NCI-H1092 (cell line): ENCODE results near the gene PIGX.
"Not testable (repeated sequence)": the region's sequence is repeated elsewhere in the genome, so short reads cannot be mapped to it uniquely, and the experiment has no call there.

Experiments used
- DNase-seq: peaks from one replicate; lab custom pipeline; 2025; lab: John Stamatoyannopoulos, UW

The PIGX gene

DNA sequence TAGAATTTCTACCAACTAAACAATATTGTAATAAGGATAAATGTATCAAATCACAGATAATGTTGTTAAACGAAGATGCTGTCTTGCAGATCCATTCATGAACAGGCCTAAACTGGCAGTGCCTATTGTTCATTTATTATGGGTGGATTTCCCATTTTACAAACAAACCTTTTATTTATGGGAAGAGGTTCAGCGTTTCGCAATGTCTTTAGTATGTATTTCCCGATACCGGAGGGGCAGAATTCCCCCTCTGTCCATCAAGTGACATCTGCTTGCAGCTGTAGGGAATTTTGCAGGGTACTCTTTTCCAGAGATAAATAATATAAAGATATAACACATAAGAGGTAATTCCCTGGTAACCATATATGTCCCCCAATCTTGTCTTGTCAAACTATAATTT lies 5.8 kb upstream of the PIGX start:
- DNase-seq = no peak

DNA sequence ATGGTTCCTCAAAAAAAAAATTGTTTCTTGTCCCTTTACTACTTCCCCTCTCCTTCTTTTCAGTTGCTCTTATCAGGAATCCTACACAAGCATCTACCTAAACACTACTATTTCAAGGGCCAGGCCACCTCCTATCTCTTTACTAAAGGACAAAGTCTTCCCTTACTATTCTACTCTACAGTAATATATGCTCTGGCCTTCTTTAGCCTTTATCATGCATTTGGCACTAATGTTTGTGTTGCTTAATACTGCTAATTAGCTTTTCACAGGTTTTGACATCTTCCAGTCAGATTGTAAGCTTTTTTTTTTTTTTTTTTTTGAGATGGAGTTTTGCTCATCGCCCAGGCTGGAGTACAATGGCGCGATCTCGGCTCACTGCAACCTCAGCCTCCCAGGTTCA lies 5.4 kb upstream of the PIGX start:
- no peak for DNase-seq

DNA sequence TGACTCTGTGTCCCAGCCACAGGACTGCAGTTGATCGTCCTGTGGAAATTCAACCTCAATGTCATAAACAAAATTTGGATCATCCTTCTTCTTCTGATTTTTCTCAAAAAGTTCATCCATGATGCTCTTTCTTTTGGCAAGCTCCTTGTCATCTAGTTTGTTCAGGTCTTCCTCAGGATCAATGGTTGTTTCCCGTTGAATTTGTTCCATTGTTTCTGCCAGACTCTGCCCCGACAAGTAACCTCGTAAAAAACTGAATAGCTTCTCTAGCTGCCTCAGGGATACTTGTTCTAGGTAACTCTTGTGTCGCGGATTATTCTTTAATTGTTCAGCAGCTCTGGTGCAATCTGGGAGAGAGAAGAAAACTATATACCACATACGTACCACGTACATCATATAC lies 4.6 kb upstream of the PIGX start:
- DNase-seq = no peak

DNA sequence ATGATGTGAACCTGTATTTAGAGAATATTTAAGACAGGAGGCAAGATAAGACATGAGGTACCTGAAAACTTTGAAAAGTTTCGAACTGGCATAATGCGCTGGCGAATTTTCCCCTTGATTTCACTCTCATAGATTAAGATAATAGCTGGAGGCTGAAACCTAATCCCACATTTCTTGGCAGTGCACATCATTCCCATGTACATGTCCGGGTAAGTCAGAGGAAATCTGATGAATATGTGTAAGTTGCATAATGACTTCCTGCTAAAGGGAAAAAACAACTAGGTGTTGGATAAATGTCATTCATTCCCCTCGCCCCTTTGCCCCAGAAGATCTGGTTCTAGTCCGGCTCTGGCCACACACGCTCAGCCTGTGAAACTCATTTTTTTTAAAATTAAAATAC lies 3.7 kb upstream of the PIGX start:
- DNase-seq = no peak

DNA sequence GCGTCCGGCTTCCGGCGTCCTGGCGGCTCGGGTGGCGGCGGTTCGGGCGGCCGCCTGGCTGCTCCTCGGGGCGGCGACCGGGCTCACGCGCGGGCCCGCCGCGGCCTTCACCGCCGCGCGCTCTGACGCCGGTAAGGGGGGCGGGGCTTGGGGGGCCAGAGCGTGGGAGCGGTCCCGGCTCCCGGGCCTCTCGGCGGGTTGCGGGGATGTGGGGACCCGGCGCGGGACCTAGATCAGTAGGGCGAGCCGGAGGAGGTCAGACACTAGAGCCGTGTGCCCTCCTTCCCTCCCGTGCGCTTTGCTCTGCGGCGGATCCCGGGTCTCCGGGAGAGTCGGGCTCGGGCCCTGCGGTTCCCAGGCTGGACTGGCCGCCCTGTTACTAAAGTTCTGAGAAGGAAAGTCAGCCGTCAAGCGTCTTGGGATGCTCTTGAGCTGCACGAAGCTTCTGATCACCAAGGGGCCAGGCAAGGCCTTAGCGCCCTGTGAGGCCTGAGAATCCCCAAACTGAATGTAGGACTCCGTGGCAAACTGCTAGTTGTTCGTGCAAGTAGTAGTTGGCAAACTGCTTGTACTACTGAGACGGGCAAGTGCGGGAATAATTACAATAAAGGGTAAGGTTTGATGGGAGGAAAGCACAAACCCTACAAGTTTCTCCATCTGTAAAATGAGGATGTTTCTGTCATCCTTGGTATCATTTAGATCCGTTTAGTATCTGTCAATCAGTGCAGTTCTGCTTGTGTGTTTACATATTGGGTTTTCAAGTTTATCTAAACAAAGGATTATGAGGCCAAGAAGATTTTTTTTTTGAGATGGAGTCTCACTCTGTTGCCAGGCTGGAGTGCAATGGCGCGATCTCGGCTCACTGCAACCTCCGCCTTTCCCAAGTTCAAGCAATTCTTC lies 587 bp downstream of the PIGX start:
- peak; percentile 41 for DNase-seq

DNA sequence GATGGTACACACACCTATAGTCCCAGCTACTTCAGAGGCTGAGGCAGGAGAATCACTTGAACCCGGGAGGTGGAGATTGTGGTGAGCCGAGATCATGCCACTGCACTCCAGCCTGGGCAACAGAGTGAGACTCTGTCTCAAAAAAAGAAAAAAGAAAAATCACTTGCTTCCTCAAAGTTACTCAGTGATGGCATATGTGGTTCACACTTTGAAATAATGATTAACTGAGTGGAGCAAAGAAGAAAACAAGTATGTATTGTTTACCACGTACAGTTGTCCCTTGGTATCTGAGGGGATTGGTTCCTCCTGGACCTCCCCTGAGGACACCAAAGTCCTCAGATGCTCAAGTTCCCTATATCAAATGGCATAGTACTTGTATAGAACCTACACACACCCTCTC lies 5.0 kb downstream of the PIGX start:
- DNase-seq = not testable (repeated sequence)

DNA sequence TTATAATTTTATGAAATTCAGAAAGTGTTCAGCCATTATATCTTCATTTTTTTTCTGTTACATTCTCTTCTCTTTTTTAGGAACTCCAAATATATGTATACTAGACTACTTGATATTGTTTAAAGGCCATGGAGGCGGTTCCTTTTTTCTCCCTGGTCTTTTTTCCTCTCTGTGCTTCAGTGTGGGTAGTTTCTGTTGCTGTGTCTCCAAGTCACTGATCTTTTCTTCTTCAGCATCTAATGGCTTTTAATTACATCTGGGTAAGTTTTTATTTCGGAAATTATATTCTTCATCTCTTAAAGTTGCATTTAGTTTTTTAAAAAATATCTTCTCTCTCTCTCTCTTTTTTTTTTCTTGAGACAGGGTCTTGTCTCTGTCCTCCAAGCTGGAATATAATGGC lies 8.9 kb downstream of the PIGX start:
- DNase-seq = no peak

DNA sequence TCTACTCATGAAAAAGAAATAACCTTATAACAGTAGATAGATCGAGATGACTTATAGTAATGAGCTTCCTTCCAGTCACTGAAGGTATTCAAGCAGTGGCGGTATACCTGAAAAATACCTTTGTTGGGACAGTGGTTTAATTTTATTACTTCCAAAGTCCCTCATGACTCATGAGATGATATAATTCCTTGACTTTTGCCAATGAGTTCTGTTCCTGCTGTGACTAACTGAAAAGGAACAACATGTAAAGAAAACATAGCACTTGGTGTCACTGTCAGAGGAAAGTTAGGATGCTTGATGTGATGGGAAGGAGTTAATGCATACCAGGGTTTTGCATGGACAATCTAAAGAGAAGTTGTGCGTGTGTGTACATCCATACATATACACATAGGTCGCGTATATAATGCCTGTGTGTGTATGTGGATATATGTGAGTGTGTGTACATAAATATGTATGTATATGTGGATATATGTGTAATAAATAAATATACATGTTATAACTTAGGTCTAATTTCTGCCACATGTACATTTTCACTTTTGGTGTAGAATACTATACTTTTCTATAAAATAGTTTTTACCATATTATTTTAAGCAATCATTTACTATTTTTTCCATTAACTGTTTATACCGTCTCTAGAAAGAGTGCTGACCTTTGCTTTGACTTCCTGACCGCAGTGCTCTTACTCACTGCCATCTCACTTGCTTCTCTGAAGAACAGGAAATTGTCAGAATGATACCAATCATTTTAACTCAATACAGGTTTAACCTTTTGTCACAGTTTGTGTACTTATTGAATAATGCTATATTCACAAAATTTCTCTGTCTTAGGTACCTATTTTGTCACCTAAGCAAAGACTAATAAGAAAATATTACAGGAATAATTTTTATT lies 14.9 kb downstream of the PIGX start:
- no peak for DNase-seq

DNA sequence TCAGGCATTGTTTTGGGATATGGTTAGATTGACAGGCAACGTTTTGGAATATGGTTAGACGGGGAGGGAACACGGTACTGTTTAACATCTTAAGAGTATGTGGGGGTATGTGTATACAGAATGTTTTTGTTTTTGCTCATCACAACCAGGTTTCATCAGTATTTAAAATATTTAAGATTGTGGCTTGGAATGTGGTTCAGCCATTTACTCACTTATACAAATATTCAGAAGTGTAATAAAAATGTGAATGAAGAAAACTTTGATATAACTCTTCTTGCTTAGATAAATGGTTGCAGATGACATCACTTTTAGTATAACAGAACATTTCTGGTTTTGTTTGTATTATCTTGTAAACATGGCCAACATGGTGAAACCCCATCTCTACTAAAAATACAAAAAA lies 23.6 kb downstream of the PIGX start:
- DNase-seq = no peak

DNA sequence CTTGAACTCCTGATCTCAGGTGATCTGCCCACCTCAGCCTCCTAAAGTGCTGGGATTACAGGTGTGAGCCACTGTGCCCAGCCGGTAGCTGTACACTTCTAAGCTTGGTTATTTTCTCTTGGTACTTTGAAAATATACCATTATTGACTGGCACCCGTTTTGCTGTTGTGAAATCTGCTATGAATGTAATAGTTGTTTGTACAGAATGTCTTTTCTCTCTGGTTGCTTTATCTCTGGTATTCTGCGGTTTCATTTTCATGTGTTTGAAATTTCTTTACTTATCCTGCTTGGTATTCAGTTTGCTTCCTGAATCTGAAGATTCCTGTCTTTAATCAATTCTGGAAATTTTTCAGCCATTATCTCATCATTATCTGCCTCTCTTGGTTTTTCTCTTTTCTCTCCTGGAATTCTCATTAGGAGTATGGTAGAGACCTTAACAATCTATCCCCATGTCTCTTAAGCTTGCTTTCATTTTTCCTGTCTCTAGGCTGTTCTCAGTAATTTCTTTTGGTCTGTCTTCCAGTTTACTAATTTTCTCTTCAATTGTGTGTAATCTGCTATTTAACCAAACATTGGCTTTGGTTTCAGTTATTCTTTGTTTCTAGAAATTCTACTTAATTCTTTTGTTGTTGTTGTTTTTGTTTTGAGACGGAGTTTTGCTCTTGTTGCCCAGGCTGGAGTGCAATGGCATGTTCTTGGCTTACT lies 24.6 kb downstream of the PIGX start:
- no peak for DNase-seq

DNA sequence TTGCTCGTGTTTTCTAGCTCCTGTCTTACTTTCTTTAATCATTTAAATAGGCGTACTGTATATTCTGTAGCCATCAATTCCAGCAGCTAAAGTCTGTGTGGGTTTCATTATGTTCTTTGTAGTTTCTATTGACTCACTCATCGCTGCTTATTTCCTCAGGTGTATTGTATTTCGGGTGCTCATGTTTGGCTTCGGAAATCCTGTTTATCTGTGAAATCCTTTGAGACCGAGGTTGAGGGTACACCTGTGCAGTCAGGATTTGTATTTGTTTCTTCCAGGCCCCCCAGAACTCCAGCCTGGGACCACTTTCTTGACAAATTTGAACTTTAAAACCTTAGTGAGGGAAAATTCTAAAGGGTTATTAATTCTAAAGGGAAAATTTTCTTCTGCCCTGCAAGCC lies 25.5 kb downstream of the PIGX start:
- no peak for DNase-seq

DNA sequence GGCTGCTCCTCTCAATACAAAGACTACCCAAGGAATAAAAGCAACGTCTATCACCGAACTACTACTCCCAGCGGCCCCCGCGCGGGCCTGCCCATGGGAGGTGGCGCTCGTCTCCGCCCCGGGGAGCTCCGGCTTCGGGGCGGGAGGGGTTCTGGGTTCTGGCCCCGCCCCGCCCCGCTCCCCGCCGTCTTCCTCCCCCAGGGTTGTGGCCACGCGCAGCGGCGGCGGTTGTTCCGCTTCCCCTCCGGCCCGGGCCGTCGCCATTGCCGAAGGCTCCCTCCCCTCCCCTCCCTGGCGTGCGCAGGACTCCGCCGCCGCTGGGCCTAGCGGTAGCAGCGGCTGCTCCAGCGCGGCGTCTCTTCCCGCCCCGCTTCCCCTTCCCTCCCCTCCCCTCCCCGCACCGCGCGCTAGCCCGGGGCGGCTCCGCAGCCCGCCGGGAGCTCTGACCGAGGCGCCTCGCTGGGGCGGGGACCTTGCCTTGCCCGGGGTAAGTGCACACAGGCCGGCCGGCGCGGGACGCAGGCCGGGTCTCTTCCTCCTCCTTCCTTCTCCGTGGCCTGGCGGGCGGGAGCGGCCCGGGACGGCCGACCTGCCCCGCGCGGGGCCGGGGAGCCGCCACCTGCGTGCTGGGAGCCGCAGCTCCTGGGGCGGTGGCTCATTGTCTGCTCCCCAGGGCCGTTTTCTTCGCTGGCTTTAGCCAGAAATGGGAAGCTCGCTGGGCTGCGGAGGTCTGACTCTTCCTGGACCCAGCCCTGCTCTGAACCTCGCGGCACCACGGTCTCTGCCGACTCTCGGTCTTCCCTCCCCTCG lies 27.7 kb downstream of the PIGX start, which contains the start of gene PAK2:
Gene PAK2, plus strand, starts transcription at position 187 of the 810 bp plus-strand sequence. CDS start 42,790 bp downstream, outside the sequence.
- peak; percentile 75 for DNase-seq

DNA sequence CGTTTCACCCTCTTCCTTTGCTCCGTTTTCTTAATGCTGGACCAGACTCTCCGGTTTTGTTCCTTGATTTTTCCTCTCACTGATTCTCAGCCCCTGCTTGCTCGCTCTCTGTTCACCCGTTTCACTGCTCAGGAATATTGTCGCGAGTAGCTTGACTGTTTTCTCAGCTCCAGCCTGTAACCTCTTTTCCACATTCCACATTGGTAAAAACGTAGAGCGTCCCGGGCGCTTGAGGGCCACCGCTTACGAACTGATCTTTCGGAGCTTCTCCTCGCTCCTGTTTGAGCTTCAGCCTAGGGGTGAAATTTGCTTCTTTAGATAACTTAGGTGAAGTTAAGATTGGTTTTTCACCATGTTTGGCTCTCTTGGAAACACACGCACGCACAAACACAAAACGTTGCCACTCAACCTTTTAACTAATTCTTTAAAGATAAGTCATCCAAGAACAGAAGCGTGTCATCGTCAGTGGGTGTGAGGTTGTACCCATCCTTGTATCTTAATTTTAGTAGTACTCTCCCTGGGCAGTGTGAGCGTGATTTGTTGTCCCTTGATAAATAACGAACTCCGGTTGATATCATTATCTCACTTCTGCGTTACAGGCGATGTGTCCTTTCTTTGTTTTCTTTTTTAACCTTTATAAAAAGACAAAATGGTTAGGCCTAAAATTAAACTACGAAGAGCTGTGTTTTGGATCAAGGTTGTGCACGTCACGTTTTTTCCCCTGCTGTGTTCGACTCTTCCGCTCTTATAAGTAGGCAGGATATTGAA lies 28.5 kb downstream of the PIGX start:
- DNase-seq = no peak

DNA sequence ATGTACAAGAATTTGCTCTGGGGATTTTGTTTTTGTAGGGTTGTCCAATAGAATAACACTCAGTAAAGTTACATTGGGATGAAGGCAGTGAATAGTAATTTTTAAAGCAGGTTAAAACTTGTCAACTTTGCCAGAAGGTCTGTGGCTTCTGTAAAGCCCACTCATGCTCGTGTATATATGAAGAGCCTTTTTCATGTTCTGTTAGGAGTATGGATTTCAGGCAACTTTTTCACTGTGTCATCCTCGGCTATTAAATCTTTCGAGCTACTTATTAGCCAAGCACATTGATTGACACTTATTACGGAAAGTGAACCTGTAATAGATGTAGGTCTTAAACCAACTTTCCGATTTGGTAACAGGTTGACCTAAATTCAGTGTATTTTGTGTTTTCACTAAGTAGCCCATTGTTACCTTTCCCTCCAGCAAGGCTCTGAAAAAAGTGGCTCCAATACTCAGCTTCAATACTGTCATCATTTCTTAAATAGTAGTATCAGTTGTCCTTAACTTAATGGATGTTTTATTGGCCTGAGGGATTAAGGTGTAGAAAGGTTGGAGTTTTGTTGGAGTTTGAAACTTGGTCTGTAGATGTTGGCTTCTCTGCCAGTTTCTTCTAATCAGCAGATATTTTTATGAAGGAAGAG lies 29.2 kb downstream of the PIGX start:
- no peak for DNase-seq

DNA sequence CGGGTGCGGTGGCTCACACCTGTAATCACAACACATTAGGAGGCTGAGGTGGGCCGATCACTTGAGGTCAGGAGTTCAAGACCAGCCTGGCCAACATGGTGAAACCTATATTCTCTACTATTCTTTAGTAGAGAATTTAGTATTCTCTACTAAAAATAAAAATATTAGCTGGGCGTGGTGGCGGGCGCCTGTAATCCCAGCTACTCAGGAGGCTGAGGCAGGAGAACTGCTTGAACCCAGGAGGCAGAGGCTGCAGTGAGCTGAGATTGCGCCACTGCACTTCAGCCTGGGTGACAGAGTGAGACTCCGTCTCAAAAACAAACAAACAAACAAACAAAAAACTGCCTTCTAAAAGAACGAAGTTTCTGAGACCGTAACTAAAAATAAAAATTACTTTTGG lies 31.4 kb downstream of the PIGX start:
- DNase-seq = not testable (repeated sequence)

DNA sequence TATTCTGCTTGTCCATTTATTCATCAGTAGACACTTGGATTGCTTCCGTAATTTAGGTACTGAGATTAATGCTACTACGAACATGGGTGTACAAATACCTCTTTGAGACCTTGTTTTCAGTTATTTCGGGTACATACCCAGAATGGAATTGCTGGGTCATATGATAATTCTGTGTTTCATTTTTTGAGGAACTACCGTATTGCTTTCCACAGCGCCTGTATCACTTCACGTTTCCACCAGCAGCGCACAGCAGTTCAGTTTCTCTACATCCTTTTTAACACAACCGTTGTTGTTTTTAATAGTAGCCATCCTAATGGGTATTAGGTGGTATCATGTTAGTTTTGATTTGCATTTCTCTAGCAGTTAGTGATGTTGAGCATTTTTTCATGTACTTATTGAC lies 36.9 kb downstream of the PIGX start:
- no peak for DNase-seq

DNA sequence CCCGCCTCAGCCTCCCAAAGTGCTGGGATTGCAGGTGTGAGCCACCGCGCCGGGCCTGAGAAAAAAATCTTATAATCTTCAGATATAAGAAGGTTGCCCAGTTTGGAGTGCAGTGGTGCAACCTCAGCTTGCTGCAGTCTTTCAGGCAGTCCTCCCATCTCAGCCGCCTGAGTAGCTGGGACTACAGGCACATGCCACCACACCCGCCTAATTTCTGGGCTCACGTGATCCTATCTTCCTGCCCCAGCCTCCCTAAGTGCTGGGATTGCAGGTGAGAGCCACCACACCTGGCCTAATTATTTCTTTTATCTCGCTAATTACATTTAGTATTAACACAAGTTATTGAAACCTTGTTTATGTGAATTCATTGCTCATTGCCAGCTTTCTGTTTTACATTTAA lies 41.0 kb downstream of the PIGX start:
- no peak for DNase-seq

DNA sequence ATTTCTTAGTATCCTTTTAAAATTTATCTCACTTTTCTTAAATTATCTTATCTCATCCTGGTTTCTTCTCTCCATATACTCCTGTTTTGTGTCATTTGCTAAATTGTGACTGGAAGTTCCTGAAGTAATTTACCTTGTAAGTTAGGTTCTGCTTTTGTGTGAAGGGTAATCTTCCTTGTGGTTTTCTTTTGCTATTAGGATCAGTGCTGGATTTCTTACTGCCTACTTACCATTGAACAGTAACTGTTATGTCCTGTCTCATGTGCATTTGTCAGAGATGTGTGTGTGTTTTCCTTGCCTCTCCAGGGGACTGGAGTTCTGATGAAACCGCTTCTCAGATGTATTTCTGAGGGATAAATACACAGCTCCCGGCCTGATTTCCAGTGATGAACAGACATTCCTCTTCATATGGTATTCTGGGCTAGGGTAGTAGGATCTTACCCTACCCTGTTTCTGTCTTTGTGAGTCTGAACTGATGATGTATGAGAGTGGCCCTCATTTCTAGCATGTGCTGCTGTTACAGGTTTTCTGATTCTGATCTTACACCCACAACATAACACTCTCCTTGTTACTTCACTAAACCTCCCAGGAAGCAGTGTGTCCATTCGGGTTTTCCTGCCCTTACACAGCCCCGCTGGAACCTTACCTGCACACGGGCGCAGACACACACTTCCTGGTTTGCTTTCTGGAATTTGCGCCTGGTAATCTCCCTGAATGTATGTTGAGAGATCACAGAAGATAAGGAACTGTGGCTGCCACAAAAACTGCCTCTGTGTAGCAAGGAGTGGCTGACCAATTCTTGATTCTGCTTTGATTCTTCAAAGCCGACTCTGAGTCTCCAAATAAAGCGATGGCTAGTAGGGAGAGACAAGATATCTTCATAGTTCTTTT lies 42.2 kb downstream of the PIGX start:
- DNase-seq = no peak

DNA sequence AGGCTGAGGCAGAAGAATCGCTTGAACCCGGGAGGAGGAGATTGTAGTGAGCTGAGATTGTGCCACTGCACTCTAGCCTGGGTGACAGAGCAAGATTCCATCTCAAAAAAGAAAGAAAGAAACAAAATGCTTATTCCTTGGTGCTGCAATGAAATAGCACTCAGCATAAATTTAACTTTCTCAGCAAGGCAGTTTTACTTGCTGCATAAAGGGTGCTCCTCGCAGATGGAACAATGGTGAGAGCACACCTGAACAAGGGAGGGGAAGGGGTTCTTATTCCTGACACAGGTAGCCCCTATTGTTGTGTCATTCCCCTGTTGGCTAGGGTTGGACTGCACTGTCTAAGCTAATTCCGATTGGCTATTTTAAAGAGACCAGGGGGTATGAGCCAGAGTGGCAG lies 44.6 kb downstream of the PIGX start:
- no peak for DNase-seq
